Subcutaneous adipose tissue (tissue), 4 donors: ENCODE results near the gene IL18BP. TPM values are rescaled to one million over a fixed set of nuclear protein-coding genes. Genes with fewer than 3 reads are reported as not detected.

Experiments used
- small RNA-seq: library from RNA; depleted of rRNA; stranded (forward); fragments of <200 nt; gene quantifications from one replicate; pipeline ENCODE3, GENCODE V24; 2016
- total RNA-seq, 4 donors: library from RNA; depleted of rRNA; stranded (reverse); fragments of >200 nt; gene quantifications; one replicate each; pipeline ENCODE4 v1.1.0, GENCODE V29; 2016
- TF ChIP-seq, protein P1 (sequence below): fragments of 450-650 bp; IDR thresholded peaks from one replicate; pipeline ENCODE4 v1.5.1; 2016; ENCODE audit warnings: low read depth, mild to moderate bottlenecking, control low read depth, antibody characterized with exemption, moderate library complexity

The IL18BP gene
- total RNA-seq, 4 donors from 2014 or later, result 3.5 to 14.1 (median 5.3) TPM

DNA sequence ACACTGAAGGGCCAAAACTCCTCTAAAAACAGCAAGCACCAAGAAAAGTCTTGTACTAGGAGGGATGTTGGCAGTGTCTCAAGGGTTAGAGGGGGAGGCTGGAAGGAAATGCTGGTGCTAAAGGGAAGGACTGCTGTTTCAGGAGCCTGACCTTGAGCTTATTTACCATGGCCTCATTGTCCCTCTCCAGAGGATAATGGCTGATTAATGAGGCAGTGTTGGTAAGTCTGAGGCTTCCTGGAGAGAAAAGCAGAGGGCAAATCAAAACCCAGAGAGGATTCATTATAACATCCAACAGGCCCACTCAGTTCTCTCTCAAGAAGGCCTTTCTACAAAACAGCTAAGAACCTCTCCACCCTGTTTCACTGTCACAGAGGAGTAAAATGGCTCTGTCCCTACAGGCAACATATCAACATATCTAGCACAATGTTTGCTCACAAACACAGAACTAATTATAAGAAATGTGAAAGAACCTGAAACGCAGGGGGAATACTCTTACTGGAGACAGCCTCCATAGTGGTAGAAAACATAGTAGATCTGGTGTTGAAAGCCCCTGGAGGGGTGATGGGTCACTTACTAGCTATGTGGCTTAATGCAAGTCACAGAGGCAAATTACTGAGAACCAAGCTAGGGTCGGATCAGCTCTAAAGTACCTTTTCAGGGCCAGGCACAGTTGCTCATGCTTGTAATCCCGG lies 50.2 kb downstream of the IL18BP start:
- TF ChIP-seq, protein P1, sequence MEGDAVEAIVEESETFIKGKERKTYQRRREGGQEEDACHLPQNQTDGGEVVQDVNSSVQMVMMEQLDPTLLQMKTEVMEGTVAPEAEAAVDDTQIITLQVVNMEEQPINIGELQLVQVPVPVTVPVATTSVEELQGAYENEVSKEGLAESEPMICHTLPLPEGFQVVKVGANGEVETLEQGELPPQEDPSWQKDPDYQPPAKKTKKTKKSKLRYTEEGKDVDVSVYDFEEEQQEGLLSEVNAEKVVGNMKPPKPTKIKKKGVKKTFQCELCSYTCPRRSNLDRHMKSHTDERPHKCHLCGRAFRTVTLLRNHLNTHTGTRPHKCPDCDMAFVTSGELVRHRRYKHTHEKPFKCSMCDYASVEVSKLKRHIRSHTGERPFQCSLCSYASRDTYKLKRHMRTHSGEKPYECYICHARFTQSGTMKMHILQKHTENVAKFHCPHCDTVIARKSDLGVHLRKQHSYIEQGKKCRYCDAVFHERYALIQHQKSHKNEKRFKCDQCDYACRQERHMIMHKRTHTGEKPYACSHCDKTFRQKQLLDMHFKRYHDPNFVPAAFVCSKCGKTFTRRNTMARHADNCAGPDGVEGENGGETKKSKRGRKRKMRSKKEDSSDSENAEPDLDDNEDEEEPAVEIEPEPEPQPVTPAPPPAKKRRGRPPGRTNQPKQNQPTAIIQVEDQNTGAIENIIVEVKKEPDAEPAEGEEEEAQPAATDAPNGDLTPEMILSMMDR, result no peak

Small RNA genes within 50 kb of the gene (small RNA-seq; reads per million reads assigned to genes)
- gene RNU6-72P, result not detected

Other genes starting within 250 kb of the IL18BP start
- gene DEFB108B, start 165.7 kb upstream of the IL18BP start, total RNA-seq, result not detected
- gene DEFB131B, start 120.5 kb upstream of the IL18BP start, total RNA-seq, result not detected
- gene XNDC1N, start 70.3 kb upstream of the IL18BP start, total RNA-seq, result 1 to 10 TPM; 3.1 to 8.2 (median 6.4) TPM
- 10 to 100 TPM; 14.3 to 21.4 (median 17.8) TPM for gene RNF121, start 69.9 kb upstream of the IL18BP start, total RNA-seq
- gene NUMA1, start 81.6 kb downstream of the IL18BP start, total RNA-seq, result 100 to 1,000 TPM; 121 to 365 (median 225) TPM
- gene LRRC51, start 81.9 kb downstream of the IL18BP start, total RNA-seq, result 1 to 10 TPM; 3.2 to 7.0 (median 4.5) TPM
- 100 to 1,000 TPM in 1 of 4 donors, 10 to 100 TPM in 3; 84.6 to 128 (median 91.9) TPM for gene LAMTOR1, start 104.4 kb downstream of the IL18BP start, total RNA-seq
- gene TOMT, start 107.0 kb downstream of the IL18BP start, total RNA-seq, result not detected
- gene ANAPC15, start 113.8 kb downstream of the IL18BP start, total RNA-seq, result 10 to 100 TPM; 17.3 to 28.6 (median 21.1) TPM
- under 1 TPM in 2 of 4 donors, not detected in 2; 0.68 to 0.88 TPM for gene FOLR3, start 136.8 kb downstream of the IL18BP start, total RNA-seq
- not detected for gene FOLR1, start 193.2 kb downstream of the IL18BP start, total RNA-seq
- gene FOLR2, start 217.9 kb downstream of the IL18BP start, total RNA-seq, result 100 to 1,000 TPM in 3 of 4 donors, 10 to 100 TPM in 1; 75.9 to 140 (median 136) TPM
- 10 to 100 TPM; 43.8 to 80.3 (median 60.3) TPM for gene INPPL1, start 225.9 kb downstream of the IL18BP start, total RNA-seq
- not detected for gene PHOX2A, start 245.3 kb downstream of the IL18BP start, total RNA-seq